Stomach (tissue), 4 donors: Measurements from ENCODE around the gene SUSD6.

ENCODE experiments used
- CTCF ChIP-seq, 7 experiments: fragments of 450-650 bp in 4 of 7; fragments of 200-600 bp in 3 of 7; sonication (generic) in 3 of 7; IDR thresholded peaks; one replicate each; pipeline ENCODE4 v1.5.1; 2016 to 2019; ENCODE audit warnings: antibody characterized with exemption in 7 of 7, control low read depth in 2 of 7, mild to moderate bottlenecking in 1 of 7
- EP300 ChIP-seq: sonication (generic); formaldehyde crosslinking; IDR thresholded peaks from one replicate; pipeline ENCODE4 v1.6.1; 2017; ENCODE audit warnings: antibody characterized with exemption
- POLR2AphosphoS5 ChIP-seq, 3 donors: sonication (generic); formaldehyde crosslinking; IDR thresholded peaks; one replicate each; pipeline ENCODE4 v1.6.1; 2016; ENCODE audit warnings: antibody characterized with exemption in 3 of 3

GRCh38 chr14:69600304-69600891 is 11.0 kb upstream of the SUSD6 start:
- TF ChIP-seq POLR2AphosphoS5 (IDR thresholded peaks at IDR 0.05) (no peak), EP300 (no peak), CTCF (IDR thresholded peaks at IDR 0.05) (no peak)
